ENCODE measurements around the gene PLEKHG3.

PLEKHG3 gene

GRCh38 chr14:64692189-64692985, 11.8 kb upstream of the PLEKHG3 start:
- DNase-seq (ENCODE audit: low read depth, low spot score) = no peak
- TF ChIP-seq, protein P1, sequence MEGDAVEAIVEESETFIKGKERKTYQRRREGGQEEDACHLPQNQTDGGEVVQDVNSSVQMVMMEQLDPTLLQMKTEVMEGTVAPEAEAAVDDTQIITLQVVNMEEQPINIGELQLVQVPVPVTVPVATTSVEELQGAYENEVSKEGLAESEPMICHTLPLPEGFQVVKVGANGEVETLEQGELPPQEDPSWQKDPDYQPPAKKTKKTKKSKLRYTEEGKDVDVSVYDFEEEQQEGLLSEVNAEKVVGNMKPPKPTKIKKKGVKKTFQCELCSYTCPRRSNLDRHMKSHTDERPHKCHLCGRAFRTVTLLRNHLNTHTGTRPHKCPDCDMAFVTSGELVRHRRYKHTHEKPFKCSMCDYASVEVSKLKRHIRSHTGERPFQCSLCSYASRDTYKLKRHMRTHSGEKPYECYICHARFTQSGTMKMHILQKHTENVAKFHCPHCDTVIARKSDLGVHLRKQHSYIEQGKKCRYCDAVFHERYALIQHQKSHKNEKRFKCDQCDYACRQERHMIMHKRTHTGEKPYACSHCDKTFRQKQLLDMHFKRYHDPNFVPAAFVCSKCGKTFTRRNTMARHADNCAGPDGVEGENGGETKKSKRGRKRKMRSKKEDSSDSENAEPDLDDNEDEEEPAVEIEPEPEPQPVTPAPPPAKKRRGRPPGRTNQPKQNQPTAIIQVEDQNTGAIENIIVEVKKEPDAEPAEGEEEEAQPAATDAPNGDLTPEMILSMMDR (IDR thresholded peaks at IDR 0.05; ENCODE audit: low read depth, low read length) = no peak
- in situ Hi-C loops (cut with HindIII; ENCODE audit: low sequenced_read_pairs) = no loop called here
- no peak overlapping the region for H3K4me3 ChIP-seq (ENCODE audit: low read depth, low read length)

DNA sequence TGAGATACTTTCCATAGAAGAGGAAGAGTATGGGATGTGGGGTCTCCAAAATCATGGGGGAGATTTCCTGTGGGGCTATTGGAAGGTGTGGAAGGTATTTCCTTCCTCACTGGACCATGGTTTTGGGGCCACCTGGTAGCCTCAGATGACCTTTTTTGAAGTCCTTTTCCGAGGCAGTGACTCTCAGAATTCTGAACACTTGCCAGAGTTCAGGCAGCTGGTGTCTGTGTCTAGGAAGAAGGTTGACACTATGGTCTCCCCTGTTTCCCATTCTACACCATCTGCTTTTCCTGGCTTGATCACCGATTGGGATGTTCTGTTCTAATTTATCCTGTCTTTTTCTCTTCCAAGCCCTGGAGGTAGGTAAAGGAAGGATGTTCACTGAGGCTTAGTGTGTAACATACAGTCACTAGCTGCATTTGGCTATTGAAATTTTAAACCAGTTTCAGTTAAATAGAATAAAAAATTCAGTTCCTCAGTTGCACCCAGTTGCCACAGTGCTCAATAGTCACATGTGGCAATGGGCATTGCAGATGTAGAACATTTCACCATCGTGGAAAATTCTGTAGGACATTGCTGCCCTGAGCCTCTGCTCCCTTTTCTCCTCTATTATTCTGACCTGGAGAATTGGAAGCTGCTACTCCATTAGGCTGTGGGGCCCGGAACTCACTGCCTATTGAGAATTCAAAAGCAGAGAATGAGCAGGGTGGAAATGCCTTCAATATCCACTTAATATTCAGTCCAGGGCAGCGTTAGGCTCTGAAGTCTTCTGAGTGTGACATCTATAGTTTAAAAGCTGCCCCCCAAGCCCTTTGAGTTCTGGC, 11.0 kb upstream of the PLEKHG3 start:
- DNase-seq (ENCODE audit: low read depth, low spot score) = no peak
- H3K4me3 ChIP-seq (ENCODE audit: low read depth, low read length) = no peak overlapping the region
- in situ Hi-C loops (cut with HindIII; ENCODE audit: low sequenced_read_pairs) = no loop called here
- TF ChIP-seq, protein P1 (IDR thresholded peaks at IDR 0.05; ENCODE audit: low read depth, low read length) = no peak

DNA sequence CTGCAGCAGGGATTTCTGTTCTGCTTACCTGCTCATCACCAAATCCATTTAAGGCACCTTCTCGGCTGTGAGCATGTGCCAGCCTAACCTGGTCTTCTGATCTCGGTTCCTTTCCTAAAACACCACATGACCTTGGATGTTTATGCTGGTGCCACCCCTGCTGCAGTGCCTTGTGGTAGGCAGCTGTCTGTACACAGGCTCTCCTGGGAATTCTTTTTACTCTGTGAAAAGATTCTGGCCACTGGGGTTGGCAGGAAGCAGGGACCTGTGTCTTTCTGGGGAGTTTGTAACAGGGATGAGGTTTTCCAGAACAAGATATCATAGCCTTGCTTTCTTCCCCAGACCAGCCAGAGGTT, 10.4 kb upstream of the PLEKHG3 start:
- in situ Hi-C loops (cut with HindIII; ENCODE audit: low sequenced_read_pairs) = no loop called here
- no peak overlapping the region for H3K4me3 ChIP-seq (ENCODE audit: low read depth, low read length)
- TF ChIP-seq, protein P1 (IDR thresholded peaks at IDR 0.05; ENCODE audit: low read depth, low read length) = no peak
- no peak for DNase-seq (ENCODE audit: low read depth, low spot score)

GRCh38 chr14:64695071-64695470, 9.2 kb upstream of the PLEKHG3 start:
- TF ChIP-seq, protein P1 (IDR thresholded peaks at IDR 0.05; ENCODE audit: low read depth, low read length) = no peak
- no peak for DNase-seq (ENCODE audit: low read depth, low spot score)
- in situ Hi-C loops (cut with HindIII; ENCODE audit: low sequenced_read_pairs) = no loop called here
- H3K4me3 ChIP-seq (ENCODE audit: low read depth, low read length) = no peak overlapping the region

DNA sequence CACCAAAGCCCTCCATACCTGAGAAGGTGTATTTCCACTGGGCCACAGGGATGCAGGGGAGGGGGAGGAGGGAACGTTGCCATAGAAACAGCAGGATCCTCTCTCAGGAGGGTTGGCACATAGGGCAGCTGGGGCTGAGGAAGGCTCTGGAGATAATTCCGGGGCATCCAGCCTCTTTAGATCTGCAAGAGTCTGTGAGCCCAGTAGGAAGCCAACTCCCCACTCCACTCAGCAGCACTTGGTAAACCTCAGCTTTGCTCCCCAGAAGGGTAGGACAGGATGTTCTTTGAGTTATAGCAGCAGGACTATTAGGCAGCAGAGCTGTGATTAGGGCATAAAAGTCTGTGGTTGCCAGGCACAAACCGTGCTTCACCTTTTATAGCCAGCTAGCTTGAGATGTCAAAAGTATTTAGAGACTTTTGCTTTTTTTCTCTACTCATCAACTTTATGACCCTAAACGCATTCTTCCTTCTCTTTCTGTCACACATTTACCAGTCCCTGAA, 7.8 kb upstream of the PLEKHG3 start:
- H3K4me3 ChIP-seq (ENCODE audit: low read depth, low read length) = no peak overlapping the region
- no peak for DNase-seq (ENCODE audit: low read depth, low spot score)
- in situ Hi-C loops (cut with HindIII; ENCODE audit: low sequenced_read_pairs) = no loop called here
- TF ChIP-seq, protein P1 (IDR thresholded peaks at IDR 0.05; ENCODE audit: low read depth, low read length) = no peak

GRCh38 chr14:64698903-64699302, 5.3 kb upstream of the PLEKHG3 start:
- in situ Hi-C loops (cut with HindIII; ENCODE audit: low sequenced_read_pairs) = no loop called here
- TF ChIP-seq, protein P1 (IDR thresholded peaks at IDR 0.05; ENCODE audit: low read depth, low read length) = no peak
- no peak overlapping the region for H3K4me3 ChIP-seq (ENCODE audit: low read depth, low read length)
- DNase-seq (ENCODE audit: low read depth, low spot score) = no peak
